ENCODE results near the gene CTSS.

DNA sequence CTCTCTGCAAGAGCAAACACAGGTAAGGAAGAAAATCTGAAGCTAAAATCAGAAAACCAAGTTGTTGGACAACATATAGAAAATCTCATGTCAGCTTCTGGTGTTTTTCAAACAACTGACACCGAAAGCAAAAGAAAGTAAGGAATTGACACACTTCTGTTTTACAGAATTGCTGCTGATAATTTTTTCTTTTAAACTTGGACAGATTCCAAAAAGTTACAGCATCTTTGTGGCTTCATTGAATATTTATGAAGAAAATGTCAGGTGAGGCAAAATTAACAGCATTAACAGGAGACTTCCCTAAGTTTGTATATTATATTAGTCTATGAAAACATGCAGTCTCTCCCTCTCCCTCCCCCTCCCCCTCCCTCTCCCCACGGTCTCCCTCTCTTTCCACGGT, 14.9 kb upstream of the CTSS start:
- TF ChIP-seq, protein P1, sequence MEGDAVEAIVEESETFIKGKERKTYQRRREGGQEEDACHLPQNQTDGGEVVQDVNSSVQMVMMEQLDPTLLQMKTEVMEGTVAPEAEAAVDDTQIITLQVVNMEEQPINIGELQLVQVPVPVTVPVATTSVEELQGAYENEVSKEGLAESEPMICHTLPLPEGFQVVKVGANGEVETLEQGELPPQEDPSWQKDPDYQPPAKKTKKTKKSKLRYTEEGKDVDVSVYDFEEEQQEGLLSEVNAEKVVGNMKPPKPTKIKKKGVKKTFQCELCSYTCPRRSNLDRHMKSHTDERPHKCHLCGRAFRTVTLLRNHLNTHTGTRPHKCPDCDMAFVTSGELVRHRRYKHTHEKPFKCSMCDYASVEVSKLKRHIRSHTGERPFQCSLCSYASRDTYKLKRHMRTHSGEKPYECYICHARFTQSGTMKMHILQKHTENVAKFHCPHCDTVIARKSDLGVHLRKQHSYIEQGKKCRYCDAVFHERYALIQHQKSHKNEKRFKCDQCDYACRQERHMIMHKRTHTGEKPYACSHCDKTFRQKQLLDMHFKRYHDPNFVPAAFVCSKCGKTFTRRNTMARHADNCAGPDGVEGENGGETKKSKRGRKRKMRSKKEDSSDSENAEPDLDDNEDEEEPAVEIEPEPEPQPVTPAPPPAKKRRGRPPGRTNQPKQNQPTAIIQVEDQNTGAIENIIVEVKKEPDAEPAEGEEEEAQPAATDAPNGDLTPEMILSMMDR (IDR thresholded peaks at IDR 0.05) = no peak
- TF ChIP-seq POLR2AphosphoS5 (IDR thresholded peaks at IDR 0.05) (no peak), EP300 (IDR thresholded peaks at IDR 0.05; ENCODE audit: low read depth) (no peak)
